Kidney tubule cell (primary cell): ENCODE data around the gene BMPR2.
"Not testable (repeated sequence)": the region's sequence is repeated elsewhere in the genome, so short reads cannot be mapped to it uniquely, and the experiment has no call there.

Source experiments
- DNase-seq: peaks from one replicate; pipeline ENCODE4 v3.0.0-alpha.2; 2018; ENCODE audit warnings: low spot score

The BMPR2 gene

DNA sequence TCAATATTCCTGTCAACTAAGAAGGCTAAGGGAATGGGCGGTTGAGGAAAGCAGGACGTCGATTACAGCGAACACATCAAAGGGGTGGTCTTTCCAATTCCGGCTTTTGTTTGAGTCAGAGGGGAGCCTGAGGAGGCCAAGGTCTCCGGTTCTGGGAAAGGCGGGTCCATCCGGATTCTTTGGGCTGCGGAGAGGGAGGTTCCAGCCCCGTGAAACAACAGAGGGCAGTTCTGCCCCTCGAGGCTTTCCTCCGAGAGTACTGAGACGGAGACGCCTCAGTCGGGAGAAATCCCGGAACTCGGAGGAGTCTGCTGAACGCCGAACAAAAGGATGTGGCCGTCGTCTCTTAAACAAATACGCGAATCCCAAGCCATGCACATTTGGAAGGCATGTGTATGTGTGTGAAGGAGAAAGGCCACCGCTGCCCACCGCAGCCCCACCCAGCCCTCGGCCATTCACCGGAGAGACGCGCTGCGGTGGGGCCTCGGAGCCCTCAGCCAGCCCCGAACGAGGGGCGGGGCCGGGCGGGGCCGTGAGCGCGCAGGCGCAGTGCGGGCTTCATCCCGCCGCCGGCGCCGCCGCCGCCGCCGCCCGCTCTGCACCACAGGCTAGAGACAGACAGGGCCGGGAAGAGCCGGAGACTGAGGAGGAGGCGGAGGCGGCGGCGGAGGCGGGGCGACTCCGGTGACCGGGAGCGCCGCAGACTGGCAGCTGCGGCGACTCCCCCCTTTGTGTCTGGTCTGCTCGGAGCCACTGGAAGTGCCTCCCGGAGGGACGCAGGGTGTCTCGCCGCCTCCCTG lies at the start of gene BMPR2:
BMPR2 (plus strand) TSS at position 719 of the 800 bp plus-strand sequence. CDS start 1,148 bp downstream, outside the sequence.
- peak; percentile 95 for DNase-seq

DNA sequence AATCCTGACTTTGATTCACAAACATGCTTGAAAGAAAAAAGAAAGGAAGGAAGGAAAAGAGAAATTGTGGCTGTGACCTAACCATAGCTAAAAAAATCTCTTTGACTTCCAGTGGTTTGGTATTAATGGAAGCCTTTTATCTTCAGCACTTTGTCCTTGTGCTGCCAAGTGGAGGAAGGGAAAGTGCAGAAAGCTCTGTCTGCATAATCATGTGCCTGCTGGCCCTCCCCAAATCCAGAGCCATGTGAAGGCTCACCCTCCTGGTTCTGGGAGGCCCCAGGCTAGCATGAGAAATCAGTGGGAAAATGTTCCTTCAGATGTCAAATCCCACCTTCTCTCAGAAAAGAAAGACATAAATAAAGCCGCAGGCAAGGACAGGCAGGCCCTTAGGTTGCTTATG lies 48.3 kb upstream of the BMPR2 start:
- DNase-seq = no peak

- peak; percentile 58 for DNase-seq
Observed at GRCh38 chr2:202335791-202336467, 40.2 kb upstream of the BMPR2 start.

DNA sequence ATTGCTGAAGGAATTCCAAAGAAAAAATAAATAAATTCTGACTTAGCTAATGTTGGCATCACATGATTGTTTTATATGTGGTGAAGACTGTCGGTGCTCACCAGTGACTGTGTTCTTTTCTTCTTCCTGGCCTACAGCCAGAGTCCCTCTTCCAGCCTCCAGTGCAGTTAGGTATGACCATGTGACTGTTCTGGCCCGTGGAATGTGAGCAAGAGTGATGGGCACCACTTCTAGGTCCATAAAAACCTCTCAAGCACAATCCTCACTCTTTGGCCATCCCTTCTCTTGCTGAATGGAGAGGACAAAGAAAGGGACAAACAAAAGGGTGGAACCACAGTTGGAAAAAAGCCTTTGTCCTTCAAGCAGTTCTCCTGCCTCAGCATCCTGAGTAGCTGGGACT lies 39.0 kb upstream of the BMPR2 start:
- DNase-seq = peak; percentile 60

- DNase-seq = no peak
Observed at GRCh38 chr2:202337706-202338346, 38.3 kb upstream of the BMPR2 start.

DNA sequence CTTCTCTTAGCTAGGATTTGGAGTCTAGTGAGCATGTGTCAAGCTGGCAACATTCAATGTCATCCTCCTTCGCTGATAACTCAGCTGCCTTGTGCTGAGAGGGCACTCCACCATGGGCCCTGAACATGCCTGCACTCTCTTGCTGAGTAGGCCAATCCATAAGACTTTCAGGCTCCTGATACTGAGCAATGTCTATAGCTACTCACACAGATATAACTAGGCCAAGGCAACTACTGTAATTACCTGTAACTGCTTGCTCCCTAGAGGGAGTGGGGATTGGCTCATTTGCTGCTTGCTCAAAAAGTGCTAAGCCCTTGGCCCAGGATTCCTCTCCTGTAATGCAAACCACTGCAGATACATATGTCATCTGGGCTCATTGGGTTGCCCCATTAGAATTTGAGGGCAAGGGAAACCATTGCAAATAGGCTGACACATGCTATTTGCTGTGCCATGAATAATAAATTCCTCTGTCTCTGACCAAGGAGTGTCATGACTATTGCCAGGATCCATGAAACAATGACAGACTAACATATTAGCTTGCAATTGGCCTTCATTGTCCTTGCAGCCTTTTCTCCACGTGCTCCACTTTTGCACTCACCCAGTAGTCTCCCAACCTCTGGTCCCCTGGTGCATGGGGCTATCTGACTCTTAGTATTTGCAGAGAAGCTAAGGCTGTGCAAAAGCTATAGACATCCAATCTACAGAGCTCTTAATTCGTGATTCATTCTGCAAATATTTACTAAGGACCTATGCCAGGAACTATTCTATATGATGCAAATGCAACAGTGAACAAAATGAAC lies 36.9 kb upstream of the BMPR2 start:
- DNase-seq = peak; percentile 13

DNA sequence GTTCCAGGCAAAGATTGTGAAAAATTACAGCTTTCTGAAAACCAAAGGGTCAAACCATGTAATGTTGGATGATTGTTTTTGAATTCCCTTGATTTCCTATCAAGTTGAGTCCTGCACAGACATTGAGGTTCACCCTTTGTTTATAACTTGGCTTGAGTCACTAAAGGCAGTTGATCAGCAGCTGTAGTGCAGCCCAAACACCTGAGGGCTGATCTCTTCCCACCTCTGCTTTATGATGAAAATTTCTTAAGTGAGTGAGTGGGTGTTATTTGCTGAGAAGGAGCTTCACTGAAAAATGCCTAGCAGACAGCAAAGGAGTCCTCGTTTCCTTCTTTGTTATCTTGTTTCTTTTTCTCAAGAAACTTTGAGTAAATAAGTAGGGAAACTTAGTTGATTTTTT lies 31.9 kb upstream of the BMPR2 start:
- DNase-seq = no peak

GRCh38 chr2:202346180-202346579 lies 29.9 kb upstream of the BMPR2 start:
- no peak for DNase-seq

- no peak for DNase-seq
Observed at GRCh38 chr2:202353430-202353829, 22.7 kb upstream of the BMPR2 start.

DNA sequence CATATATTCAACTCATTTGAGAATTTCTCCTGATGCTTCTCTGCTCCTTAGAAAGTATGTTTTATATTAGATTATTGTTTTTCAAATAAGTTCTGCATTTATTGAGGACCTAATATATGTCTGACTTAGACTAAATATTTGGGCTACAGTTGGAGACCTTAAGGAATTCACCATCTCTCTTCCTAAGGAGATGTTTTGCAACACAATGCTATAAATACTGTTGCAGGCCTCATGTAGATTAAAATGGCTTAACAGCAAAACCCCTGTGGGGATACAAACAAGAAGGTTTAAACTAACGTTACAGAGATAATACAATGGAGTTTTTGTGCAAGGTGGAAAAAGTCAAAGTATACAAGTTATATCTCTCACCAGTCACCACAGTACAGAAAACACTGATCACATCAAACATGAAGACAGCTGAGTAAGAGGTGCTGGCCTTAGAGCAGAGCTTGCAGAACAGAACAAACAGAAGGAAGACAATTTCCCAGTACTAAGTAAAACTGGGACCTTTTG lies 20.1 kb upstream of the BMPR2 start:
- no peak for DNase-seq

DNA sequence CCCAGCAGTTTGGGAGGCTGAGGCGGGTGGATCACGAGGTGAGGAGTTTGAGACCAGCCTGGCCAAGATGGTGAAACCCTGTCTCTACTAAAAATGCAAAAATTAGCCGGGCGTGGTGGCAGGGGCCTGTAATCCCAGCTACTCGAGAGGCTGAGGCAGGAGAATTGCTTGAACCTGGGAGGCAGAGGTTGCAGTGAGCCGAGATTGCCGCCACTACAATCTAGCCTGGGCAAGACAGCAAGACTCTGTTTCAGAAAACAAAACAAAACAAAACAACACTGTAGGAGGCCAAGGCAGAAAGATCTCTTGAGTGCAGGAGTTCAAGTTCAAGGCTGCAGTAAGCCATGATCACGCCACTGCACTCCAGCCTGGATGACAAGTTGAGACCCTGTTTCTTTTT lies 17.2 kb upstream of the BMPR2 start:
- DNase-seq = not testable (repeated sequence)

DNA sequence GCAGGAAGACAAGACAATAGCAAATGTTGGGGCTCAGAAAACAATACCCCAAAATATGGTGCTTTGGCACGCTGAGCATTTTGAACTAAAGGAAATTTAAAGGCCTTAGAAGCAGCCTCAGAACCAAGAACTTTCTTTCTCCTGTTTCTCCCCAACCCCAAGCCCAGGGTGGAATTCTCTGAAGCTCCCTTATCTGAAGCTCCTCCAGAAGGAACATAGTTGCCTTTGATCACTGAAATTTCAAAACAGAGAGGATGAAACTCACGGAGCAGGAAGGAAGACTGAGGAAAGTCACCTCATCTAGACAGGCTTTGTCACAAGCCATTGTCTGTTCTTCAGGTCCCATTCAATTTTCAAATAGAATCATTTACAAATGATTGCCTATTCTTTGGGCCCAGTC lies 15.5 kb upstream of the BMPR2 start:
- no peak for DNase-seq

- DNase-seq = no peak
Observed at GRCh38 chr2:202361108-202361507, 15.0 kb upstream of the BMPR2 start.

GRCh38 chr2:202373490-202373889 lies 2.6 kb upstream of the BMPR2 start:
- DNase-seq = no peak

DNA sequence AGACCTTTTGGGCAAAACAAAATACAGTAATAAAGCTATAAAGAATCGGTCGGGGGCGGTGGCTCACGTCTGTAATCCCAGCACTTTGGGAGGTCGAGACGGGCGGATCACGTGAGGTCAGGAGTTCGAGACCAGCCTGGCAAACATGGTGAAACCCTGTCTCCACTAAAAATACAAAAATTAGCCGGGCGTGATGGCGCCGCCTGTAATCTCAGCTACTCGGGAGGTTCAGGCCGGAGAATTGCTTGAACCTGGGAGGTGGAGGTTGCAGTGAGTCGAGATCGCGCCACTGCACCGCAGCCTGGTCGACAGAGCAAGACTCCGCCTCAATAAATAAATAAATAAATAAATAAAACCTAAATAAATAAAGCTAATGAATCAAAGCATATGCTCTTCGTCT lies 1.7 kb upstream of the BMPR2 start:
- not testable (repeated sequence) for DNase-seq

DNA sequence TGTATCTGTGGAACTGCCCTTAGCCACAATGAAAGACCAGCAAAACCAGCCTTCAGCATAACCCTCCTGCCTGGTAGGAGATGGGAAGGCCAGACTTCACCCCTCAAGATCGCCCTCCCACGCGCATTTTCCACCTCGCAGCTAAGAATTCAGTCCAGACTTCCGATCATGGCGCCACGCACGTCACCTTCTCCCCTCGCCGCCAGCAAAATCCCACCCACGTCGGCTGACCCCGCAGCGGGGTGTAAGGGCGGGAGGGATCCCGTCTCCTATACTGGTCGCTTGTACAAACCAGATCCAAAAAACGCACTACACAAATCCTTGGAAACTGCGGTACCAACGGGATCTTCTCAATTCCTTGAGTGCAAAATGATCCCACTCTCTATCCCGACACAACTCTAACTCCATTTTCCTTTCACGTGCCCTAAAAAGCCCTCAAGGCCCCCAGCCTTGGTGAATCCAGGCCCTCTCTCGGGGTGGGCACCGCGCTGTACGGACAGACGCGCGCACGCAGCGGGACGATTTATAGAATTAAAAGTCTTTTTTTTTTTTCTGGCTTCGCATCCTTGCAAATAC lies 1.0 kb upstream of the BMPR2 start:
- DNase-seq = peak; percentile 69

GRCh38 chr2:202376460-202377206 lies 506 bp downstream of the BMPR2 start:
- DNase-seq = peak; percentile 62

DNA sequence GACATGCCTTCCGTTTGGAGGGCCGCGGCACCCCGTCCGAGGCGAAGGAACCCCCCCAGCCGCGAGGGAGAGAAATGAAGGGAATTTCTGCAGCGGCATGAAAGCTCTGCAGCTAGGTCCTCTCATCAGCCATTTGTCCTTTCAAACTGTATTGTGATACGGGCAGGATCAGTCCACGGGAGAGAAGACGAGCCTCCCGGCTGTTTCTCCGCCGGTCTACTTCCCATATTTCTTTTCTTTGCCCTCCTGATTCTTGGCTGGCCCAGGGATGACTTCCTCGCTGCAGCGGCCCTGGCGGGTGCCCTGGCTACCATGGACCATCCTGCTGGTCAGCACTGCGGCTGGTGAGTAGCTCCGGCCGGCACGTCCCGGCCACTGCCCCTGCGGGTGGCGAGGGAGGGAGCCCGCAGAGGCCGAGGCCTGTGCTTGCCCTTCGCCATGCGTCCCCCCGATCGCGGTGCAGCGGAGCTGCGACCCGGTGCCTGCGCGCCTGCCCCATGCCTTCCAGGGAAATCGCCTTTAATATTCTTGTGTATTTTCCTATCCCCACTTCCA lies 1.2 kb downstream of the BMPR2 start:
- DNase-seq = peak; percentile 54

DNA sequence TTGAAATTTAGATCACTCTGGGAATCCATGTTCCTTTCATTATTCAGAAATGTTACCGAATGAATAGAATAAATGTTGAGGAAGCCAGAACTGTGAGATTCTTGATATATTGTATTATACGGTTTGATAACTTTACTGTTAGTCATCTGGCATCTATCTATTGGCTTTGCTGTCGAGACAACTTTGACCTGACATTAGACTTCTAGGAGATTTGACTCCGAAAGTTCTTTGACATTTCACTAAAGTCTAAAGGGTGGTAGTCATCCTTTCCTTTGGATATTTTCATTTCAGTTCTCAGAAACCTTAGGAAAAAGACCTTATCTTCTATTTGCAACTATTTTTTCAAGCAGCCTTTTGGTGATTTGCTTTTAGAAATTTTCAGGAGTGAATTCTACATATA lies 1.9 kb downstream of the BMPR2 start:
- peak; percentile 16 for DNase-seq

DNA sequence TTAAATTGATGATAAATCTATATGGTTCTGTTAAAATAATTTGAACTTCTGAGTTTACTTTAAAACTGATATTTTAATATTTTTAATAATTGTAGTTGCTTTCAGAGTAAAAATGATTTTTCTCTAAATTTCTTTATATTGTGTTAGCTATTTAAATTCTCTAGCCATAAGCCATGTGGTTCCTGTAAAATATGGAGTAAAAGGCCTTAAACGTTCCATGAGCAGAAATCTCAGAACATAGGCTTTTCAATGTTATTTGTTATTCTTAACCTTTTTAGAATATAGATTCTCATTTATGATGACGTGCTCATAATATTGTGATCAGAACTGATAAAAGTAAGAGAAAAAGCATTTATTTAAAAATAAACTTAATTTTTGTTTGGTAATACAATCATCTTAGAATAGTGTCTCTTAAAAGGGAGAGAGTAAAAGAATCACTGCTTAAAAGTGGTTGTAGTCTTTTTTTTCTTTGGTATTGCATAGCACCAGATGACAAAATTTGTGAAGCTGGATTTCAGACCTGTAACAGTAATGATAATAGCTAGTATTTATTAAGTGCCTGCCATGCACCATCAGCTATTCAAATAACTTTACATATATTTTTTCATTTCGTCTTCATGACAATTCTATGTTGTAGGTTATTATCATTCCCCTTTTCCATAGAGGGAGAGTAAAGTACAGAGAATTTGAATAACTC lies 2.7 kb downstream of the BMPR2 start:
- DNase-seq = peak; percentile 13
